C4-2B (cell line): Measurements from ENCODE around the gene CCDC127.

Experiments used
- CTCF ChIP-seq: fragments of 450-650 bp; conservative IDR thresholded peaks from 2 replicates; pipeline ENCODE4 v1.5.1; 2017; ENCODE audit warnings: mild to moderate bottlenecking
- ZFX ChIP-seq: fragments of 450-650 bp; IDR thresholded peaks from 2 replicates; pipeline ENCODE4 v1.6.1; 2017

DNA sequence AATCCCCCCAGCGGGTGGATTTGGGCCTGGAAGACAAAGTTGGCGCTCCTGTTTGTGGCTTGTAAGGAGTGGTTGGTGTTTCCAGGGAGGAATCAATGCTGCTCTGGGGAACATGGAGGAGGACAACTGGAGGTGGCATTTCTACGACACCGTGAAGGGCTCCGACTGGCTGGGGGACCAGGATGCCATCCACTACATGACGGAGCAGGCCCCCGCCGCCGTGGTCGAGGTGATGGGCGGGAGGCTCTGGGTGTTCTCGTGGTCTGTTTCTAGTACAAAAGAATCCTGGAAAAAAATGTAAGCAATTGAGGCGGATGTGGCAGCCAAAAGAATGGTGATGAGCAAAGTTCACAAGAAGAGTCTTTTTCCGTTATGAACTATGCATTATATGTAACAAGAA, 7.4 kb upstream of the CCDC127 start:
- TF ChIP-seq CTCF (no peak), ZFX (no peak)
